Adrenal gland (tissue), 12 donors: Measurements from ENCODE around the gene PTPA. TPM values are rescaled to one million over a fixed set of nuclear protein-coding genes. Genes with fewer than 3 reads are reported as not detected.

ENCODE experiments used
- DNase-seq, 7 donors: peaks; one replicate each; pipeline ENCODE4 v3.0.0-alpha.2; 2019 to 2020
- H3K27ac ChIP-seq, 5 donors: fragments of 200-600 bp; sonication (generic) in 4 of 5; 1 replicate in 3 of 5; 2 replicates in 2 of 5; pipeline versions ENCODE4 v1.5.1 to v1.8.0; 2016 to 2020; ENCODE audit warnings: mild to moderate bottlenecking in 1 of 5
- H3K27me3 ChIP-seq: fragments of 200-600 bp; 2 replicates; pipeline ENCODE4 v1.8.0; 2021
- H3K36me3 ChIP-seq, 2 donors: fragments of 200-600 bp; replicated peaks in 1 of 2; 1 replicate in 1 of 2; 2 replicates in 1 of 2; pipeline versions ENCODE4 v1.5.1 to v1.8.0; 2018 to 2022
- H3K4me1 ChIP-seq, 2 donors: fragments of 200-600 bp; replicated peaks in 1 of 2; 1 replicate in 1 of 2; 2 replicates in 1 of 2; pipeline versions ENCODE4 v1.5.1 to v1.8.0; 2018 to 2021
- H3K4me3 ChIP-seq, 4 donors: fragments of 200-600 bp; sonication (generic) in 3 of 4; one replicate each; pipeline ENCODE4 v1.5.1; 2016 to 2018
- H3K9me3 ChIP-seq, 3 donors: fragments of 200-600 bp; sonication (generic) in 1 of 3; replicated peaks in 1 of 3; 1 replicate in 2 of 3; 2 replicates in 1 of 3; pipeline versions ENCODE4 v1.5.1 to v1.8.0; 2016 to 2021
- POLR2A ChIP-seq, 2 donors: fragments of 450-650 bp; IDR thresholded peaks; one replicate each; pipeline ENCODE4 v1.6.1; 2017; ENCODE audit warnings: antibody characterized with exemption in 2 of 2, mild to moderate bottlenecking in 2 of 2, moderate library complexity in 1 of 2
- WGBS, 4 donors: extraction: QIAGEN DNeasy Blood & Tissue Kit in 2 of 4; methylation state at CpG; one replicate each; pipeline versions ENCODE4 v1.1.5 to v1.1.7; 2013 to 2017; 5-methylcytosine and 5-hydroxymethylcytosine counted together
- intact Hi-C, 2 donors: fragments of 100-400 bp; cut with DNase I; formaldehyde crosslinking; loops; one replicate each; pipeline versions ENCODE4 v1.14.1 to v1.15.0; 2022 to 2023
- polyA plus RNA-seq, 3 donors: library from polyadenylated mRNA; stranded (reverse); fragments of 200-250 nt in 2 of 3; fragments of 350-450 nt in 1 of 3; fragmentation: Illumina TruSeq in 1 of 3; extraction: RNeasy Lipid Tissue Mini Kit (QIAGEN cat#74804) in 1 of 3; gene quantifications; one replicate each; pipeline ENCODE4 v1.2.3, GENCODE V29; 2013 to 2014
- total RNA-seq, 9 donors: library from RNA; depleted of rRNA in 4 of 9; stranded (reverse); fragments of >200 nt in 4 of 9; fragments of 120-200 nt in 1 of 9; fragmentation: NEBNext Ultra II Directional in 1 of 9; extraction: Animal tissue kit (Norgen Biotek cat#: 25700) in 1 of 9; gene quantifications; one replicate each; pipeline versions ENCODE4 v1.1.0 to v1.2.4, GENCODE V29; 2013 to 2023
- TF ChIP-seq, protein P1 (sequence below), 6 experiments: fragments of 450-650 bp in 4 of 6; fragments of 200-600 bp in 2 of 6; sonication (generic) in 1 of 6; IDR thresholded peaks; 1 replicate in 5 of 6; 2 replicates in 1 of 6; pipeline versions ENCODE4 v1.5.1 to v1.8.0; 2016 to 2021; ENCODE audit warnings: antibody characterized with exemption in 6 of 6, mild to moderate bottlenecking in 2 of 6, moderate library complexity in 1 of 6
- donor health status: healthy with polysubstance abuse.
- donor health status: Bipolar disorder and iron deficiency.
- donor health status: DM: yes; HTN: yes; CAD: no.
- donor health status: DM: no; HTN: no; CAD: no.
- donor health status: DM: no; HTN: no; CAD: no.
- donor health status: DM: yes; HTN: yes; CAD: no.

The PTPA gene
- total and polyA plus RNA-seq, 12 donors = 71.3 to 248 (median 130) TPM

DNA sequence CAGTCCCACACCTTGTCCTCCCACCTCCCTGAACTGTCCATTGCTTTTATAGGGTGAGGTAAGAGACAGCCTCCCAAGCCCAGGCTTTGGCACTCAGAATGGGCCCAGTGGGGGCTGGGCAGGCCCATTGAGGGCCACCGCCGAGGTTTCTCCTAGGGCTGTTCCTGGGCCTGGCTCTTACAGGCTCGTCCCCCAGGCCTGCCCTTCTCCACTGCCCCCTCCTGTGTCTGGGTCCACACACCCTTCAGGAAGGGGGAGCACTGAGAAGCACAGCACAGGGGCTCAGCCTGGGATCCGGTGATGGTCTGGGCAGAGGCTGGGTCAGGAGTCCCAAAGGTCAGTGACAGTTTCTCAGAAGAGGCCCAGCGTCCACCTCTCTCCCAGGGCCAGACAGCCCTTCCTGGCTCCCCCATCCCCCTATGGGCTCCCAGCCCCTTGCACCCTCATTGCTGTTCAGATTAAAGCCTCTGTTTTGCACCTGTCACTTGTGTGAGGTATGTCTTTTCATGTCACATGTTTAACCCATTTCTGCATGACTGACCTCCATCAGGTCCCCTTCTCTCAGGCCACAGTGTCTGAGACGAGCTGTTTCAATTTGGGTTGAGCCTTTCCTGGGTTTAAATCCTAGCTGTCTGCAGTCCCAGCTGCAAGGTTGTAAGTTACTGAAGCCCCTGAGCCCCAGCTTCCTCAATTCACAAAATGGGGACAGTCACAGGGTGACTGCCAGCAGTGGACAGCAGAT is 37.4 kb downstream of the PTPA start:
- WGBS, 4 donors = 80 to 86% (median 82%) methylated on average over 2 to 6 of the region's 6 CpGs
- peaks cover 0 to 45% of the 10 kb centered on the region in 2 donors for H3K36me3 ChIP-seq
- intact Hi-C loops = loop anchor here in 1 of 2 donors (10.0 kb wide), 1 partner anchor 336 kb away; no protein-coding TSS in a partner anchor
- DNase-seq = no peak
- peaks cover 18 to 37% of the 10 kb centered on the region in 2 donors for H3K4me1 ChIP-seq
- peak overlapping the region in 1 of 5 donors; percentile 77 for H3K27ac ChIP-seq
- no peaks in the 10 kb centered on the region for H3K9me3 ChIP-seq
- H3K4me3 ChIP-seq = no peak overlapping the region
- TF ChIP-seq, protein P1, sequence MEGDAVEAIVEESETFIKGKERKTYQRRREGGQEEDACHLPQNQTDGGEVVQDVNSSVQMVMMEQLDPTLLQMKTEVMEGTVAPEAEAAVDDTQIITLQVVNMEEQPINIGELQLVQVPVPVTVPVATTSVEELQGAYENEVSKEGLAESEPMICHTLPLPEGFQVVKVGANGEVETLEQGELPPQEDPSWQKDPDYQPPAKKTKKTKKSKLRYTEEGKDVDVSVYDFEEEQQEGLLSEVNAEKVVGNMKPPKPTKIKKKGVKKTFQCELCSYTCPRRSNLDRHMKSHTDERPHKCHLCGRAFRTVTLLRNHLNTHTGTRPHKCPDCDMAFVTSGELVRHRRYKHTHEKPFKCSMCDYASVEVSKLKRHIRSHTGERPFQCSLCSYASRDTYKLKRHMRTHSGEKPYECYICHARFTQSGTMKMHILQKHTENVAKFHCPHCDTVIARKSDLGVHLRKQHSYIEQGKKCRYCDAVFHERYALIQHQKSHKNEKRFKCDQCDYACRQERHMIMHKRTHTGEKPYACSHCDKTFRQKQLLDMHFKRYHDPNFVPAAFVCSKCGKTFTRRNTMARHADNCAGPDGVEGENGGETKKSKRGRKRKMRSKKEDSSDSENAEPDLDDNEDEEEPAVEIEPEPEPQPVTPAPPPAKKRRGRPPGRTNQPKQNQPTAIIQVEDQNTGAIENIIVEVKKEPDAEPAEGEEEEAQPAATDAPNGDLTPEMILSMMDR (IDR thresholded peaks at IDR 0.05) = no peak
- TF ChIP-seq POLR2A (IDR thresholded peaks at IDR 0.05) = no peak
- H3K27me3 ChIP-seq = no peaks in the 10 kb centered on the region

DNA sequence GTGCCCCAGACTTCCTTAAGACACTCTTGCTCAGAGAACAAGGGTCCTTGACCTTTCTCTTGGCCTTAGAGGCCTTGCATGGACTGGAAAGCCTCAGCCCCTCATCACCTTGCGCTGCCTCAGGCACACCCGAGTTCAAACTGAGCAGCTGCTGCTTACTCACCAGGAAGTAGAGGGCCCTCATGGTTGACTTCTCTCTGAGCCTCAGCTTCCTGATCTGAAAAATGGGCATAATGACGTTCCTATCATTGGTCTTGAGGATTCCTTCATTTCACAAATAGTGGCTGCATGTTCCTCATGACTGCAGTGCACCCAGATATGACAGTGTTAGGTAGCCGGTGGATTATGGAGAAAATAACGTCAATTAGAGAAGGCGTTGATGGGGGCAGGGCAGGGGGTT is 38.2 kb downstream of the PTPA start:
- H3K4me1 ChIP-seq = peaks cover 18 to 30% of the 10 kb centered on the region in 2 donors
- no peak for DNase-seq
- intact Hi-C loops = loop anchor here in 1 of 2 donors (10.0 kb wide), 1 partner anchor 335 kb away; no protein-coding TSS in a partner anchor
- H3K27ac ChIP-seq = no peak overlapping the region
- 71 to 74% (median 71%) methylated on average over 6 of the region's 6 CpGs for WGBS, 4 donors
- TF ChIP-seq, protein P1 (IDR thresholded peaks at IDR 0.05) = no peak
- no peak for TF ChIP-seq POLR2A (IDR thresholded peaks at IDR 0.05)
- H3K27me3 ChIP-seq = no peaks in the 10 kb centered on the region
- no peak overlapping the region for H3K4me3 ChIP-seq
- no peaks in the 10 kb centered on the region for H3K9me3 ChIP-seq
- peaks cover 0 to 38% of the 10 kb centered on the region in 2 donors for H3K36me3 ChIP-seq

DNA sequence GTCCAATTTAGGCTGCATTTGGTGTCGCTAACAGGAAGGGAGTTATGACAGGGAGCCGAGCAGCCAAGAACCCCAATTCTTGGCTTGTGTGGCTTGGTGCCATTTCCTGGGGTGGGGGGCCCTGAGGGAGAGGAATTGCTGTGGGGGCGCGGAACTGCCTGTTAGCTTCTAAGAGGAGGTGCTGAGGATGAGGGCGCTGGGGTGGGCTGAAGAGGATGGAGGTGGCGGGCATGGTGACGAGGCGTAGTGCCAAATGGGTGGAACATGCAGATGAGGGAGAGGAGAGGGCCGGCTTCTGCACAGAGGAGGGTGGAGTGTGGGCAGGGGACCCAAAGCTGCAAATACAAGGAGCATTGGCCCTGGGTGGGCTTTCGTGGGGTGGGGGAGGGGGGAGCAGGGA is 38.9 kb downstream of the PTPA start:
- WGBS, 4 donors = 80 to 95% (median 85%) methylated on average over 10 of the region's 10 CpGs
- Histone ChIP-seq H3K27ac (no peak overlapping the region), H3K9me3 (no peaks in the 10 kb centered on the region), H3K4me1 (peaks cover 14 to 23% of the 10 kb centered on the region in 2 donors), H3K4me3 (no peak overlapping the region), H3K27me3 (no peaks in the 10 kb centered on the region), H3K36me3 (peaks cover 0 to 33% of the 10 kb centered on the region in 2 donors)
- TF ChIP-seq, protein P1 (IDR thresholded peaks at IDR 0.05) = no peak
- TF ChIP-seq POLR2A (IDR thresholded peaks at IDR 0.05) = no peak
- no peak for DNase-seq
- intact Hi-C loops = no loop called here

DNA sequence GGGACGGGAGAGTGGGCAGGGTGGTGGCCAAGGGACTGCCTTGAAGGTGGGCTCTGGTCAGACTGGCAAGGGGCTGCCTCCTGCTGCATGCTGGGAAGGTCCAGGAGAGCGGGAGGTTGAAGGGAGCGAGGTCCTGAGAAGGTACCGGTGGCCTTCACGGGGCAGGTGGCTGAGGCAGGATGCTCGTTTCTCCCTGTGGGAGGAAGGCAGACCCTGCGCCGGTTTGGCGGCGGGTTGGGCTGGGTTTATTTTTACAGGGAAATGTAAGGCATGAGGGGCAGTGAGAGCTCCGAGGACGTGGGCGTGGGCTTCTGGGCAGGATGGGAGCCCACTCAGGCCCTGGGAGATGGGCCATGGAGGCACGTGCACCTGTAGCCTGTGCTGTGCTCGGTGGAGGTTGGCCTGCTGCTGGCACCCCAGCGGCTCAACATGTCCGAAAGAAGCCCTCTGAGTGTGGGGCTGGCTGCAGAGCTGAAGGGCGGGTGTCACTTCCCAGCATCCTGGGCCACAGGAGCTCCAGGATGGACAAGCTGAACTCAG is 39.5 kb downstream of the PTPA start:
- H3K27ac ChIP-seq = no peak overlapping the region
- peaks cover 0 to 32% of the 10 kb centered on the region in 2 donors for H3K36me3 ChIP-seq
- H3K27me3 ChIP-seq = no peaks in the 10 kb centered on the region
- intact Hi-C loops = no loop called here
- no peak for TF ChIP-seq POLR2A (IDR thresholded peaks at IDR 0.05)
- TF ChIP-seq, protein P1 (IDR thresholded peaks at IDR 0.05) = no peak
- H3K4me1 ChIP-seq = peaks cover 8 to 17% of the 10 kb centered on the region in 2 donors
- WGBS, 4 donors = 87 to 90% (median 89%) methylated on average over 17 to 18 of the region's 18 CpGs
- H3K4me3 ChIP-seq = no peak overlapping the region
- DNase-seq = no peak
- no peaks in the 10 kb centered on the region for H3K9me3 ChIP-seq
